K562 (cell line): ENCODE measurements around the gene NAV2. TPM values are rescaled to one million over a fixed set of nuclear protein-coding genes. Genes with fewer than 3 reads are reported as not detected.

Experiments
- ATAC-seq: fragments of 200-7000 bp; cut with Tn5 transposase; 3 replicates; pipeline ENCODE4 v1.9.1; 2020; ENCODE audit warnings: moderate library complexity
- BruUV-seq: library from RNA; stranded (reverse); fragments of 400-500 nt; replicated peaks from 2 replicates; lab custom pipeline; 2021; lab: Mats Ljungman, UMichigan
- CTCF ChIA-PET: fragments of 300-600 bp; formaldehyde crosslinking; extraction: SDS; loops from one replicate; lab custom pipeline; 2021; ENCODE audit warnings: low intra/inter-chr PET ratio; lab: Yijun Ruan, JAX
- POLR2A ChIA-PET: fragments of 300-600, 350-650 bp; sonication (Branson Sonifier 250); formaldehyde crosslinking; extraction: SDS; loops from one replicate; lab custom pipeline; 2021; ENCODE audit warnings: antibody characterized with exemption, inconsistent platforms; lab: Yijun Ruan, JAX
- DNase-seq, 4 experiments: peaks; one replicate each; pipeline versions ENCODE4 v3.0.0 to v3.0.0-alpha.2; 2011 to 2018; ENCODE audit warnings: low spot score in 3 of 4, mixed read lengths in 3 of 4; ENCODE audit errors: extremely low read depth in 1 of 4
- FAIRE-seq: peaks from 2 replicates; lab custom pipeline; 2011; peaks lifted over from hg19 to GRCh38; lab: Jason Lieb, UNC
- H2AFZ ChIP-seq: 2 replicates; pipeline ENCODE4 v1.6.0; 2011; ENCODE audit warnings: low read depth, low read length, control low read depth, inconsistent platforms
- H3K27ac ChIP-seq: fragments of 200-600 bp; 3 replicates; pipeline ENCODE4 v1.8.0; 2011; ENCODE audit warnings: low read depth, mild to moderate bottlenecking, control low read depth, inconsistent platforms, low read length, moderate library complexity, mixed read lengths; ENCODE audit errors: extremely low read depth
- H3K27me3 ChIP-seq, 2 experiments: fragments of 300-600 bp in 1 of 2; 2 replicates in 1 of 2; 3 replicates in 1 of 2; pipeline versions ENCODE4 v1.6.0 to v1.8.0; 2011; ENCODE audit warnings: inconsistent platforms in 2 of 2, low read length in 2 of 2, mild to moderate bottlenecking in 1 of 2, mixed read lengths in 1 of 2, moderate library complexity in 1 of 2; ENCODE audit not compliant: control insufficient read depth in 2 of 2, insufficient read depth in 2 of 2
- H3K36me3 ChIP-seq: fragments of 300-600 bp; 3 replicates; pipeline ENCODE4 v1.8.0; 2011; ENCODE audit warnings: mild to moderate bottlenecking, low read length, inconsistent platforms; ENCODE audit not compliant: control insufficient read depth, insufficient read depth
- H3K4me1 ChIP-seq, 2 experiments: fragments of 200-600 bp in 1 of 2; replicated peaks in 1 of 2; 2 replicates in 1 of 2; 3 replicates in 1 of 2; pipeline versions ENCODE4 v1.5.1 to v1.8.0; 2011; ENCODE audit warnings: inconsistent platforms in 2 of 2, low read length in 2 of 2, mild to moderate bottlenecking in 1 of 2, mixed read lengths in 1 of 2, moderate library complexity in 1 of 2; ENCODE audit not compliant: control insufficient read depth in 2 of 2, insufficient read depth in 2 of 2
- H3K4me2 ChIP-seq: 2 replicates; pipeline ENCODE4 v1.6.1; 2011; ENCODE audit warnings: low read length, control low read depth, inconsistent platforms, mixed read lengths; ENCODE audit not compliant: insufficient read depth
- H3K4me3 ChIP-seq: fragments of 200-600 bp; sonication (generic), shearing (Covaris generic); 2 replicates; pipeline ENCODE4 v1.5.1; 2016; ENCODE audit warnings: control low read depth, inconsistent platforms
- H3K79me2 ChIP-seq: fragments of 200-600 bp; 3 replicates; pipeline ENCODE4 v1.8.0; 2011; ENCODE audit warnings: low read length, inconsistent platforms; ENCODE audit not compliant: control insufficient read depth, insufficient read depth
- H3K9ac ChIP-seq, 2 experiments: 2 replicates each; pipeline versions ENCODE4 v1.6.0 to v1.6.1; 2011; ENCODE audit warnings: low read depth in 2 of 2, low read length in 2 of 2, control low read depth in 1 of 2, inconsistent platforms in 1 of 2, mild to moderate bottlenecking in 1 of 2, mixed read lengths in 1 of 2; ENCODE audit not compliant: insufficient read depth in 1 of 2
- H3K9me1 ChIP-seq: one replicate; pipeline ENCODE4 v1.6.0; 2011; ENCODE audit warnings: inconsistent platforms, mild to moderate bottlenecking, low read length, moderate library complexity; ENCODE audit not compliant: control insufficient read depth, insufficient read depth
- H3K9me3 ChIP-seq: replicated peaks from 2 replicates; pipeline ENCODE4 v1.5.1; 2011; ENCODE audit warnings: low read depth, low read length, inconsistent platforms; ENCODE audit not compliant: control insufficient read depth, insufficient read depth
- H4K20me1 ChIP-seq: replicated peaks from 2 replicates; pipeline ENCODE4 v1.6.1; 2011; ENCODE audit warnings: low read length, inconsistent platforms, mixed read lengths; ENCODE audit not compliant: control insufficient read depth, insufficient read depth
- DACH1 ChIP-seq: fragments of 450-650 bp; IDR thresholded peaks from 2 replicates; pipeline ENCODE4 v1.6.1; 2018; ENCODE audit not compliant: partially characterized antibody
- HCFC1 ChIP-seq: IDR thresholded peaks from 2 replicates; pipeline ENCODE4 v1.6.1; 2012; ENCODE audit warnings: low read depth, low read length, improper control_type of control experiment
- SIN3A ChIP-seq, 2 experiments: fragments of 150-350 bp in 1 of 2; IDR thresholded peaks; 2 replicates each; pipeline ENCODE4 v1.6.1; 2011 to 2016; ENCODE audit warnings: borderline replicate concordance in 2 of 2, low read depth in 2 of 2, low read length in 2 of 2, mild to moderate bottlenecking in 2 of 2, moderate library complexity in 2 of 2; ENCODE audit not compliant: control insufficient read depth in 1 of 2
- SIRT6 ChIP-seq: IDR thresholded peaks from one replicate; pipeline ENCODE4 v1.6.1; 2012; ENCODE audit warnings: low read depth, mild to moderate bottlenecking, control low read depth, inconsistent platforms, low read length, moderate library complexity
- SMAD1 ChIP-seq: fragments of 150-350 bp; IDR thresholded peaks from 2 replicates; pipeline ENCODE4 v1.6.1; 2014; ENCODE audit warnings: low read length, low read depth; ENCODE audit not compliant: partially characterized antibody
- SNIP1 ChIP-seq: fragments of 450-650 bp; IDR thresholded peaks from 2 replicates; pipeline ENCODE4 v1.7.1; 2017; ENCODE audit warnings: low read depth, mild to moderate bottlenecking
- XRCC4 ChIP-seq: IDR thresholded peaks from one replicate; pipeline ENCODE4 v1.6.1; 2011; ENCODE audit not compliant: insufficient read depth, insufficient read length; ENCODE audit errors: extremely low read depth
- ZNF561 ChIP-seq: fragments of 450-650 bp; formaldehyde crosslinking; conservative IDR thresholded peaks from 2 replicates; pipeline ENCODE4 v1.4.0; 2020; ENCODE audit warnings: mild to moderate bottlenecking, moderate library complexity
- WGBS: fragments of 100-300 bp; shearing (Covaris generic); methylation state at CpG from one replicate; pipeline ENCODE4 v1.1.6; 2016; ENCODE audit warnings: low coverage, mixed read lengths; ENCODE audit not compliant: insufficient coverage; ENCODE audit errors: missing lambda C conversion rate; 5-methylcytosine and 5-hydroxymethylcytosine counted together
- in situ Hi-C: fragments of 300-500 bp; cut with MboI; formaldehyde crosslinking; loops from 4 replicates; pipeline ENCODE4 v1.15.0; 2018; ENCODE audit warnings: inconsistent platforms, mixed read lengths
- intact Hi-C: fragments of 100-400 bp; cut with micrococcal nuclease; formaldehyde crosslinking; loops from 2 replicates; pipeline ENCODE4 v1.14.2; 2022
- polyA plus RNA-seq, 8 experiments: library from polyadenylated mRNA; depleted of rRNA in 4 of 8; stranded (reverse) in 5 of 8; unstranded in 3 of 8; fragments of >200 nt; fragmentation: Nextera tagmentation in 2 of 8; fragmentation: Illumina TruSeq in 1 of 8; extraction: Ambion mirVana in 2 of 8; extraction: Trizol in 1 of 8; gene quantifications; 2 replicates each; pipeline versions ENCODE4 v1.2.1 to v1.2.3, GENCODE V29; 2011 to 2014; ENCODE audit warnings: inconsistent platforms in 1 of 8, missing spikeins in 1 of 8
- total RNA-seq, 7 experiments: library from RNA; depleted of rRNA in 6 of 7; stranded (reverse); fragments of >200 nt in 6 of 7; fragmentation: Illumina TruSeq in 2 of 7; extraction: Trizol in 2 of 7; gene quantifications; 2 replicates each; pipeline versions ENCODE4 v1.2.1 to v1.2.3, GENCODE V29; 2011 to 2021; ENCODE audit warnings: low replicate concordance in 1 of 7
- TF ChIP-seq, protein P1 (sequence below), 2 experiments: IDR thresholded peaks; 2 replicates each; pipeline ENCODE4 v1.6.1; 2011; ENCODE audit warnings: borderline replicate concordance in 1 of 2, control low read depth in 1 of 2, low read depth in 1 of 2, low read length in 1 of 2, mild to moderate bottlenecking in 1 of 2, mixed read lengths in 1 of 2, moderate library complexity in 1 of 2; ENCODE audit not compliant: insufficient read depth in 1 of 2, insufficient read length in 1 of 2, poor library complexity in 1 of 2, severe bottlenecking in 1 of 2; ENCODE audit errors: extremely low read depth in 1 of 2
- TF ChIP-seq, protein P2 (sequence below): fragments of 250-450 bp; sonication (Bioruptor Pico); IDR thresholded peaks from 2 replicates; pipeline ENCODE4 v1.8.0; 2021; ENCODE audit warnings: mild to moderate bottlenecking, moderate library complexity
- TF ChIP-seq, protein P3 (sequence below): fragments of 250-450 bp; sonication (Bioruptor Pico); IDR thresholded peaks from 2 replicates; pipeline ENCODE4 v1.8.0; 2021; ENCODE audit warnings: moderate library complexity, mild to moderate bottlenecking, inconsistent platforms
- TF ChIP-seq, protein P4 (sequence below): fragments of 200-800 bp; sonication (Bioruptor generic); IDR thresholded peaks from 2 replicates; pipeline ENCODE4 v1.6.1; 2017; ENCODE audit warnings: missing genetic modification characterization, missing compliant biosample characterization
- TF ChIP-seq, protein P5 (sequence below): fragments of 450-650 bp; formaldehyde crosslinking; IDR thresholded peaks from 2 replicates; pipeline ENCODE4 v1.4.0; 2020; ENCODE audit warnings: mild to moderate bottlenecking, moderate library complexity

The NAV2 gene
- total and polyA plus RNA-seq, 9 of the 15 experiments (the other 6 are each of a cell fraction or from before 2014, with no cell fraction given): 0.03 to 0.35 (median 0.05) TPM

DNA sequence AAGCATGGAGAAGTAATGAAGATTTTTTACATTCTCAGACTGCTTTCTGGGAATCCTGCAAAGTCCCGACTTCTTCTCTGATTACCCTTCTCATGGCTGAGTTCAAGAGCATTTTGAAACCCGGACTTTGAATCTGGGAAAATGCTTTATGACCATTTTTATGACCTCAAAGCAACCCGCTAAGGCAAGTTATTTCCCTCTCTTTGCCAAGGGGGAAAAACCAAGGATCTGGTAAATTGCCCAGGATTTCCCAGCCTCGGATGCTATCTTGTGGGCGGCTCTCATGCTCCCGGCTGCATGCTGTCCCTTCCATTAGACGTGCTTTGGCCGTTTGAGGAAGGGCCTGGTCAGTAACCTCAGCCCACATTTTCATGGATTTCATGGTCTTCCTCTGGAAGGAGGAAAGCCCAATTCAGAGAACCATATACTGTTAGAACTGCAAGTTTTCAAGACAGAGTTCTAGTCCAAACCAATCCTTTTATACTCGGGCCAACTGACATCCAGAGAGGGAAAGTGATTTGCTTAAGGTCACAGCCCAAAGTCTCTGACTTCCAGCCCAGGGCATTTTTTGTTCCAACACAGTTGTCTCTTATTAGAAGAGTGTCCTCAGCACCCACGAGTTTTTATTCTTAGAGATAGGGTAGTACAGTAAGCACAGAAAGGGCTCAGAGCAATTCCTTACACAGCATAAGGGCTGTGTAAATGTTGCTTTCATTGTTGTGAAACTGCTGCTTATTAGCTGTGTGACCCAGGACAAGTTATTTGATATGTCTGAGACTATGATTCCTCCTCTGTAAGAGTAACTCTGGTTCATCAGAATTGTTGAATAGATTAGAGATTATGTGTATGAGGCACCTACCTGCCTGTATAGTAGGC lies 77.4 kb downstream of the NAV2 start:
- no peaks in the 10 kb centered on the region for H3K79me2 ChIP-seq
- TF ChIP-seq SIRT6 (no peak), SMAD1 (no peak), SNIP1 (no peak), XRCC4 (no peak), DACH1 (no peak), ZNF561 (CRISPR knock-in tag) (no peak), SIN3A (IDR thresholded peaks at IDR 0.05; ENCODE audit: borderline replicate concordance in 2 of 2, control insufficient read depth in 1 of 2, low read depth in 2 of 2, low read length in 2 of 2) (no peak), HCFC1 (no peak)
- TF ChIP-seq, protein P1, sequence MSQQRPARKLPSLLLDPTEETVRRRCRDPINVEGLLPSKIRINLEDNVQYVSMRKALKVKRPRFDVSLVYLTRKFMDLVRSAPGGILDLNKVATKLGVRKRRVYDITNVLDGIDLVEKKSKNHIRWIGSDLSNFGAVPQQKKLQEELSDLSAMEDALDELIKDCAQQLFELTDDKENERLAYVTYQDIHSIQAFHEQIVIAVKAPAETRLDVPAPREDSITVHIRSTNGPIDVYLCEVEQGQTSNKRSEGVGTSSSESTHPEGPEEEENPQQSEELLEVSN (IDR thresholded peaks at IDR 0.05; ENCODE audit: borderline replicate concordance in 1 of 2, extremely low read depth in 1 of 2, insufficient read depth in 1 of 2, insufficient read length in 1 of 2, low read depth in 1 of 2, low read length in 1 of 2, poor library complexity in 1 of 2, severe bottlenecking in 1 of 2): no peak
- TF ChIP-seq, protein P2, sequence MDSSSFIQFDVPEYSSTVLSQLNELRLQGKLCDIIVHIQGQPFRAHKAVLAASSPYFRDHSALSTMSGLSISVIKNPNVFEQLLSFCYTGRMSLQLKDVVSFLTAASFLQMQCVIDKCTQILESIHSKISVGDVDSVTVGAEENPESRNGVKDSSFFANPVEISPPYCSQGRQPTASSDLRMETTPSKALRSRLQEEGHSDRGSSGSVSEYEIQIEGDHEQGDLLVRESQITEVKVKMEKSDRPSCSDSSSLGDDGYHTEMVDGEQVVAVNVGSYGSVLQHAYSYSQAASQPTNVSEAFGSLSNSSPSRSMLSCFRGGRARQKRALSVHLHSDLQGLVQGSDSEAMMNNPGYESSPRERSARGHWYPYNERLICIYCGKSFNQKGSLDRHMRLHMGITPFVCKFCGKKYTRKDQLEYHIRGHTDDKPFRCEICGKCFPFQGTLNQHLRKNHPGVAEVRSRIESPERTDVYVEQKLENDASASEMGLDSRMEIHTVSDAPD (CRISPR knock-in tag): no peak
- TF ChIP-seq, protein P3, sequence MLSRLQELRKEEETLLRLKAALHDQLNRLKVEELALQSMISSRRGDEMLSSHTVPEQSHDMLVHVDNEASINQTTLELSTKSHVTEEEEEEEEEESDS (CRISPR knock-in tag): no peak
- TF ChIP-seq, protein P4, sequence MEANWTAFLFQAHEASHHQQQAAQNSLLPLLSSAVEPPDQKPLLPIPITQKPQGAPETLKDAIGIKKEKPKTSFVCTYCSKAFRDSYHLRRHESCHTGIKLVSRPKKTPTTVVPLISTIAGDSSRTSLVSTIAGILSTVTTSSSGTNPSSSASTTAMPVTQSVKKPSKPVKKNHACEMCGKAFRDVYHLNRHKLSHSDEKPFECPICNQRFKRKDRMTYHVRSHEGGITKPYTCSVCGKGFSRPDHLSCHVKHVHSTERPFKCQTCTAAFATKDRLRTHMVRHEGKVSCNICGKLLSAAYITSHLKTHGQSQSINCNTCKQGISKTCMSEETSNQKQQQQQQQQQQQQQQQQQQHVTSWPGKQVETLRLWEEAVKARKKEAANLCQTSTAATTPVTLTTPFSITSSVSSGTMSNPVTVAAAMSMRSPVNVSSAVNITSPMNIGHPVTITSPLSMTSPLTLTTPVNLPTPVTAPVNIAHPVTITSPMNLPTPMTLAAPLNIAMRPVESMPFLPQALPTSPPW (CRISPR knock-in tag): no peak
- TF ChIP-seq, protein P5, sequence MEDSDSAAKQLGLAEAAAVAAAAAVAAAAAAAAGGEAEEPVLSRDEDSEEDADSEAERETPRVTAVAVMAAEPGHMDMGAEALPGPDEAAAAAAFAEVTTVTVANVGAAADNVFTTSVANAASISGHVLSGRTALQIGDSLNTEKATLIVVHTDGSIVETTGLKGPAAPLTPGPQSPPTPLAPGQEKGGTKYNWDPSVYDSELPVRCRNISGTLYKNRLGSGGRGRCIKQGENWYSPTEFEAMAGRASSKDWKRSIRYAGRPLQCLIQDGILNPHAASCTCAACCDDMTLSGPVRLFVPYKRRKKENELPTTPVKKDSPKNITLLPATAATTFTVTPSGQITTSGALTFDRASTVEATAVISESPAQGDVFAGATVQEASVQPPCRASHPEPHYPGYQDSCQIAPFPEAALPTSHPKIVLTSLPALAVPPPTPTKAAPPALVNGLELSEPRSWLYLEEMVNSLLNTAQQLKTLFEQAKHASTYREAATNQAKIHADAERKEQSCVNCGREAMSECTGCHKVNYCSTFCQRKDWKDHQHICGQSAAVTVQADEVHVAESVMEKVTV: no peak

More for the DNA sequence above, 77.4 kb downstream of the NAV2 start:
- H3K9me1 ChIP-seq: no peaks in the 10 kb centered on the region
- no peak for DNase-seq
- 0% methylated on average over 10 of the region's 10 CpGs for WGBS
- BruUV-seq: no TSS peak
- H3K9me3 ChIP-seq: no peaks in the 10 kb centered on the region
- peaks cover 5 to 17% of the 10 kb centered on the region in 2 experiments; a peak in 3 of 5 replicates for H3K27me3 ChIP-seq
- POLR2A ChIA-PET: interaction anchor here (1.0 kb wide), 1 partner anchor 714 kb away, joined by 3 read pairs; no protein-coding TSS in a partner anchor
- no peak overlapping the region for H3K27ac ChIP-seq
- no peak for FAIRE-seq
- no peak overlapping the region for H2AFZ ChIP-seq
- CTCF ChIA-PET: no interaction called here
- no peak overlapping the region for H3K4me3 ChIP-seq
- H4K20me1 ChIP-seq: no peaks in the 10 kb centered on the region
- no peak overlapping the region for H3K4me2 ChIP-seq
- no peak for ATAC-seq
- no peaks in the 10 kb centered on the region for H3K4me1 ChIP-seq
- no peak overlapping the region for H3K9ac ChIP-seq
- H3K36me3 ChIP-seq: no peaks in the 10 kb centered on the region
- in situ Hi-C loops (no loop called here), intact Hi-C loops (no loop called here)
